ENCODE measurements around the gene PDCD6IP.

- no peak for TF ChIP-seq CTCF (IDR thresholded peaks at IDR 0.05; ENCODE audit: insufficient read depth, low read depth, low read length)
- no peak for TF ChIP-seq EZH2 (IDR thresholded peaks at IDR 0.05; ENCODE audit: insufficient read depth, low read length)
These were observed 48.8 kb upstream of the PDCD6IP start for GRCh38 chr3:33749546-33750210.

Data from astrocyte (in vitro differentiated cells and primary cell).